Measurements from ENCODE around the gene CPN1. TPM values are rescaled to one million over a fixed set of nuclear protein-coding genes. Genes with fewer than 3 reads are reported as not detected.

CPN1 gene
- total and polyA plus RNA-seq, 9 of the 15 experiments (the other 6 are each of a cell fraction or from before 2014, with no cell fraction given) = 0.15 to 0.17 TPM; not detected in 7

DNA sequence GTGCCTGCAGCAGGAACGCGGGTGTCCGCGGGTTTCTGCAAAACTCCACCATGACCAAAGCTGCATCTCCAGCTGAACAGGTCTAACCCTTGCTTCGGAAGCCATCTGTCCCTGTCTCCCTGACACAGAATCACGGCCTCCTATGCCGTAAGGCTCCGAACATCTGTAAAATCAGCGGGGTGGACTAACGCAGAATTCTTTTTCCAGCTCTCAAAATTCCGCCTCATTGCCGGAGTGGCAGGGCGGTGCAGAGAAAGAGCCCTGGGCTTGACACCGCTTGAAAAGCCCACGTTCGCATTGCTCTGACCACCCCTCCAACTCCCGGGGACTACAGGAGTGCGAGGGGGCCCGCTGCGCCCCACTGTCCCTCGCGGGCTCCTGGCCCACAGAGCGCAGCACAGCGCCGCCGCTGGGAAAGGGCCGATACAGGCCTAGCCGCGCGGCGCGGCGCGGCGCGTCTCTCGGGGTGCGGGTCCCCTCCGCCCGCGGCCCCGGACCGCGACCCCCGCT is 72.3 kb downstream of the CPN1 start (continued):
- TF ChIP-seq, protein P1, sequence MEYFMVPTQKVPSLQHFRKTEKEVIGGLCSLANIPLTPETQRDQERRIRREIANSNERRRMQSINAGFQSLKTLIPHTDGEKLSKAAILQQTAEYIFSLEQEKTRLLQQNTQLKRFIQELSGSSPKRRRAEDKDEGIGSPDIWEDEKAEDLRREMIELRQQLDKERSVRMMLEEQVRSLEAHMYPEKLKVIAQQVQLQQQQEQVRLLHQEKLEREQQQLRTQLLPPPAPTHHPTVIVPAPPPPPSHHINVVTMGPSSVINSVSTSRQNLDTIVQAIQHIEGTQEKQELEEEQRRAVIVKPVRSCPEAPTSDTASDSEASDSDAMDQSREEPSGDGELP (CRISPR knock-in tag; IDR thresholded peaks at IDR 0.05; ENCODE audit: borderline replicate concordance) = peak; percentile 27; the same call in 1 of the 2 replicates
- 0 out of 2 replicates have a peak, but pooled peaks have one; percentile 21 for TF ChIP-seq SMARCE1 (IDR thresholded peaks at IDR 0.05)
- peak in 1 of 2 experiments; percentile 30; a peak in 1 of 4 replicates for TF ChIP-seq HDAC1 (IDR thresholded peaks at IDR 0.05)
- TF ChIP-seq PHF20 (IDR thresholded peaks at IDR 0.05; ENCODE audit: partially characterized antibody) = no peak
- no peak for TF ChIP-seq MCM3 (IDR thresholded peaks at IDR 0.05)
- TF ChIP-seq ZNF224 (CRISPR knock-in tag; IDR thresholded peaks at IDR 0.05) = no peak
- TF ChIP-seq RBM17 (IDR thresholded peaks at IDR 0.05; ENCODE audit: borderline replicate concordance, low read depth, low read length) = no peak
- no peak for TF ChIP-seq CHD1 (IDR thresholded peaks at IDR 0.05; ENCODE audit: low read length)
- TF ChIP-seq LEF1 (IDR thresholded peaks at IDR 0.05) = no peak
- TF ChIP-seq, protein P2, sequence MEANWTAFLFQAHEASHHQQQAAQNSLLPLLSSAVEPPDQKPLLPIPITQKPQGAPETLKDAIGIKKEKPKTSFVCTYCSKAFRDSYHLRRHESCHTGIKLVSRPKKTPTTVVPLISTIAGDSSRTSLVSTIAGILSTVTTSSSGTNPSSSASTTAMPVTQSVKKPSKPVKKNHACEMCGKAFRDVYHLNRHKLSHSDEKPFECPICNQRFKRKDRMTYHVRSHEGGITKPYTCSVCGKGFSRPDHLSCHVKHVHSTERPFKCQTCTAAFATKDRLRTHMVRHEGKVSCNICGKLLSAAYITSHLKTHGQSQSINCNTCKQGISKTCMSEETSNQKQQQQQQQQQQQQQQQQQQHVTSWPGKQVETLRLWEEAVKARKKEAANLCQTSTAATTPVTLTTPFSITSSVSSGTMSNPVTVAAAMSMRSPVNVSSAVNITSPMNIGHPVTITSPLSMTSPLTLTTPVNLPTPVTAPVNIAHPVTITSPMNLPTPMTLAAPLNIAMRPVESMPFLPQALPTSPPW (CRISPR knock-in tag; IDR thresholded peaks at IDR 0.05) = no peak
- no peak for TF ChIP-seq SPI1 (IDR thresholded peaks at IDR 0.05; ENCODE audit: borderline replicate concordance, low read depth, low read length)
- no peak for TF ChIP-seq TFAM (CRISPR knock-in tag; conservative IDR thresholded peaks at IDR 0.05)
- no peak for TF ChIP-seq FOXA1 (IDR thresholded peaks at IDR 0.05; ENCODE audit: borderline replicate concordance)
- no peak for TF ChIP-seq ZNF764 (CRISPR knock-in tag; IDR thresholded peaks at IDR 0.05; ENCODE audit: low read depth)
- TF ChIP-seq PHF8 (IDR thresholded peaks at IDR 0.05; ENCODE audit: borderline replicate concordance, low read length) = peak; percentile 45; the same call in 1 of the 2 replicates
- no peak for TF ChIP-seq ZBTB8A (IDR thresholded peaks at IDR 0.05; ENCODE audit: partially characterized antibody)
- TF ChIP-seq FOXP1 (CRISPR knock-in tag; IDR thresholded peaks at IDR 0.05) = no peak
- TF ChIP-seq RBM34 (IDR thresholded peaks at IDR 0.05; ENCODE audit: borderline replicate concordance, insufficient read depth, low read length) = no peak
- no peak for TF ChIP-seq HNRNPH1 (optimal IDR thresholded peaks at IDR 0.05; ENCODE audit: low read depth, low read length)
- no peak for TF ChIP-seq NFXL1 (CRISPR knock-in tag; IDR thresholded peaks at IDR 0.05)
- TF ChIP-seq PHTF2 (CRISPR knock-in tag; IDR thresholded peaks at IDR 0.05) = no peak
- TF ChIP-seq ATF1 (CRISPR knock-in tag; IDR thresholded peaks at IDR 0.05) = no peak
- TF ChIP-seq ATF1 (tag; IDR thresholded peaks at IDR 0.05) = no peak
- TF ChIP-seq CTCFL (IDR thresholded peaks at IDR 0.05; ENCODE audit: borderline replicate concordance, insufficient read depth, low read depth, low read length, poor library complexity, severe bottlenecking) = peak; percentile 46
- no peak for TF ChIP-seq KDM1A (IDR thresholded peaks at IDR 0.05)
- TF ChIP-seq ZNF324 (CRISPR knock-in tag; IDR thresholded peaks at IDR 0.05) = no peak
- 0 out of 2 replicates have a peak, but pooled peaks have one; percentile 24 for TF ChIP-seq SAFB (IDR thresholded peaks at IDR 0.05; ENCODE audit: borderline replicate concordance, low read depth, low read length)
- TF ChIP-seq FOXA3 (CRISPR knock-in tag; conservative IDR thresholded peaks at IDR 0.05 in 1 of 2, IDR thresholded peaks at IDR 0.05 in 1 of 2) = no peak

Measured in K562 (cell line).